NCI-H1694 treated with DMSO at 0.1 percent for 48 hours (cell line): ENCODE results near the gene PPP6R3.
"Not testable (repeated sequence)": the region's sequence is repeated elsewhere in the genome, so short reads cannot be mapped to it uniquely, and the experiment has no call there.

Experiments used
- DNase-seq: peaks from one replicate; lab custom pipeline; 2025; lab: John Stamatoyannopoulos, UW

Gene PPP6R3

GRCh38 chr11:68436162-68436888 is 24.2 kb upstream of the PPP6R3 start:
- no peak for DNase-seq

GRCh38 chr11:68436985-68437926 is 23.3 kb upstream of the PPP6R3 start:
- DNase-seq, result no peak

- no peak for DNase-seq
These were observed 22.5 kb upstream of the PPP6R3 start for GRCh38 chr11:68437927-68438657.

- no peak for DNase-seq
These were observed 21.8 kb upstream of the PPP6R3 start for GRCh38 chr11:68438658-68439259.

- no peak for DNase-seq
These were observed 21.0 kb upstream of the PPP6R3 start for GRCh38 chr11:68439355-68440065.

- no peak for DNase-seq
These were observed 20.3 kb upstream of the PPP6R3 start for GRCh38 chr11:68440224-68440623.

GRCh38 chr11:68441466-68442230 is 18.9 kb upstream of the PPP6R3 start:
- DNase-seq, result peak; percentile 60

GRCh38 chr11:68442433-68442832 is 18.1 kb upstream of the PPP6R3 start:
- DNase-seq, result peak; percentile 38

GRCh38 chr11:68444566-68444965 is 16.0 kb upstream of the PPP6R3 start:
- DNase-seq, result no peak

GRCh38 chr11:68445531-68446035 is 15.0 kb upstream of the PPP6R3 start:
- DNase-seq, result no peak

- no peak for DNase-seq
These were observed 14.4 kb upstream of the PPP6R3 start for GRCh38 chr11:68446046-68446725.

- peak; percentile 22 for DNase-seq
These were observed 13.3 kb upstream of the PPP6R3 start for GRCh38 chr11:68447015-68447801.

- not testable (repeated sequence) for DNase-seq
These were observed 12.6 kb upstream of the PPP6R3 start for GRCh38 chr11:68447914-68448313.

GRCh38 chr11:68448604-68449011 is 11.9 kb upstream of the PPP6R3 start:
- DNase-seq, result no peak

GRCh38 chr11:68449951-68450350 is 10.6 kb upstream of the PPP6R3 start:
- no peak for DNase-seq

GRCh38 chr11:68450711-68451110 is 9.8 kb upstream of the PPP6R3 start:
- no peak for DNase-seq

- no peak for DNase-seq
These were observed 5.8 kb upstream of the PPP6R3 start for GRCh38 chr11:68454767-68455166.

- DNase-seq, result no peak
These were observed 5.1 kb upstream of the PPP6R3 start for GRCh38 chr11:68455485-68455884.
